K562 (cell line): ENCODE measurements around the gene PLA2G3. TPM values are rescaled to one million over a fixed set of nuclear protein-coding genes. Genes with fewer than 3 reads are reported as not detected.

Source experiments
- ATAC-seq: fragments of 200-7000 bp; cut with Tn5 transposase; 3 replicates; pipeline ENCODE4 v1.9.1; 2020; ENCODE audit warnings: moderate library complexity
- BruUV-seq: library from RNA; stranded (reverse); fragments of 400-500 nt; replicated peaks from 2 replicates; lab custom pipeline; 2021; lab: Mats Ljungman, UMichigan
- CTCF ChIA-PET: fragments of 300-600 bp; formaldehyde crosslinking; extraction: SDS; loops from one replicate; lab custom pipeline; 2021; ENCODE audit warnings: low intra/inter-chr PET ratio; lab: Yijun Ruan, JAX
- POLR2A ChIA-PET: fragments of 300-600, 350-650 bp; sonication (Branson Sonifier 250); formaldehyde crosslinking; extraction: SDS; loops from one replicate; lab custom pipeline; 2021; ENCODE audit warnings: antibody characterized with exemption, inconsistent platforms; lab: Yijun Ruan, JAX
- DNase-seq, 4 experiments: peaks; one replicate each; pipeline versions ENCODE4 v3.0.0 to v3.0.0-alpha.2; 2011 to 2018; ENCODE audit warnings: low spot score in 3 of 4, mixed read lengths in 3 of 4; ENCODE audit errors: extremely low read depth in 1 of 4
- FAIRE-seq: peaks from 2 replicates; lab custom pipeline; 2011; peaks lifted over from hg19 to GRCh38; lab: Jason Lieb, UNC
- H2AFZ ChIP-seq: 2 replicates; pipeline ENCODE4 v1.6.0; 2011; ENCODE audit warnings: low read depth, low read length, control low read depth, inconsistent platforms
- H3K27ac ChIP-seq: fragments of 200-600 bp; 3 replicates; pipeline ENCODE4 v1.8.0; 2011; ENCODE audit warnings: low read depth, mild to moderate bottlenecking, control low read depth, inconsistent platforms, low read length, moderate library complexity, mixed read lengths; ENCODE audit errors: extremely low read depth
- H3K27me3 ChIP-seq, 2 experiments: fragments of 300-600 bp in 1 of 2; 2 replicates in 1 of 2; 3 replicates in 1 of 2; pipeline versions ENCODE4 v1.6.0 to v1.8.0; 2011; ENCODE audit warnings: inconsistent platforms in 2 of 2, low read length in 2 of 2, mild to moderate bottlenecking in 1 of 2, mixed read lengths in 1 of 2, moderate library complexity in 1 of 2; ENCODE audit not compliant: control insufficient read depth in 2 of 2, insufficient read depth in 2 of 2
- H3K36me3 ChIP-seq: fragments of 300-600 bp; 3 replicates; pipeline ENCODE4 v1.8.0; 2011; ENCODE audit warnings: mild to moderate bottlenecking, low read length, inconsistent platforms; ENCODE audit not compliant: control insufficient read depth, insufficient read depth
- H3K4me1 ChIP-seq, 2 experiments: fragments of 200-600 bp in 1 of 2; replicated peaks in 1 of 2; 2 replicates in 1 of 2; 3 replicates in 1 of 2; pipeline versions ENCODE4 v1.5.1 to v1.8.0; 2011; ENCODE audit warnings: inconsistent platforms in 2 of 2, low read length in 2 of 2, mild to moderate bottlenecking in 1 of 2, mixed read lengths in 1 of 2, moderate library complexity in 1 of 2; ENCODE audit not compliant: control insufficient read depth in 2 of 2, insufficient read depth in 2 of 2
- H3K4me2 ChIP-seq: 2 replicates; pipeline ENCODE4 v1.6.1; 2011; ENCODE audit warnings: low read length, control low read depth, inconsistent platforms, mixed read lengths; ENCODE audit not compliant: insufficient read depth
- H3K4me3 ChIP-seq: fragments of 200-600 bp; sonication (generic), shearing (Covaris generic); 2 replicates; pipeline ENCODE4 v1.5.1; 2016; ENCODE audit warnings: control low read depth, inconsistent platforms
- H3K79me2 ChIP-seq: fragments of 200-600 bp; 3 replicates; pipeline ENCODE4 v1.8.0; 2011; ENCODE audit warnings: low read length, inconsistent platforms; ENCODE audit not compliant: control insufficient read depth, insufficient read depth
- H3K9ac ChIP-seq, 2 experiments: 2 replicates each; pipeline versions ENCODE4 v1.6.0 to v1.6.1; 2011; ENCODE audit warnings: low read depth in 2 of 2, low read length in 2 of 2, control low read depth in 1 of 2, inconsistent platforms in 1 of 2, mild to moderate bottlenecking in 1 of 2, mixed read lengths in 1 of 2; ENCODE audit not compliant: insufficient read depth in 1 of 2
- H3K9me1 ChIP-seq: one replicate; pipeline ENCODE4 v1.6.0; 2011; ENCODE audit warnings: inconsistent platforms, mild to moderate bottlenecking, low read length, moderate library complexity; ENCODE audit not compliant: control insufficient read depth, insufficient read depth
- H3K9me3 ChIP-seq: replicated peaks from 2 replicates; pipeline ENCODE4 v1.5.1; 2011; ENCODE audit warnings: low read depth, low read length, inconsistent platforms; ENCODE audit not compliant: control insufficient read depth, insufficient read depth
- H4K20me1 ChIP-seq: replicated peaks from 2 replicates; pipeline ENCODE4 v1.6.1; 2011; ENCODE audit warnings: low read length, inconsistent platforms, mixed read lengths; ENCODE audit not compliant: control insufficient read depth, insufficient read depth
- CHCHD3 ChIP-seq: fragments of 250-450 bp; sonication (Bioruptor Pico); IDR thresholded peaks from 2 replicates; pipeline ENCODE4 v2.1.2; 2022; ENCODE audit warnings: mild to moderate bottlenecking
- CHD4 ChIP-seq: fragments of 200-600 bp; sonication (generic); IDR thresholded peaks from 3 replicates; pipeline ENCODE4 v1.6.1; 2012; ENCODE audit warnings: low read depth, mild to moderate bottlenecking, mixed read lengths, low read length, inconsistent platforms; ENCODE audit not compliant: insufficient read depth, insufficient replicate concordance, poor library complexity, severe bottlenecking
- JUN ChIP-seq, 2 experiments: sonication (generic) in 1 of 2; formaldehyde crosslinking in 1 of 2; IDR thresholded peaks; 2 replicates each; pipeline versions ENCODE4 v1.6.1 to v1.8.0; 2012 to 2022; ENCODE audit warnings: borderline replicate concordance in 2 of 2, mild to moderate bottlenecking in 2 of 2, improper control_type of control experiment in 1 of 2, low read depth in 1 of 2, low read length in 1 of 2, missing genetic modification reagents in 1 of 2
- PHTF2 ChIP-seq: fragments of 250-450 bp; sonication (Bioruptor Pico); IDR thresholded peaks from 2 replicates; pipeline ENCODE4 v1.5.0; 2021; ENCODE audit warnings: mild to moderate bottlenecking
- POLR2G ChIP-seq: fragments of 200-400 bp; formaldehyde crosslinking; IDR thresholded peaks from 2 replicates; pipeline ENCODE4 v1.6.1; 2017; ENCODE audit warnings: low read depth, mild to moderate bottlenecking, antibody characterized with exemption, low read length, moderate library complexity
- WGBS: fragments of 100-300 bp; shearing (Covaris generic); methylation state at CpG from one replicate; pipeline ENCODE4 v1.1.6; 2016; ENCODE audit warnings: low coverage, mixed read lengths; ENCODE audit not compliant: insufficient coverage; ENCODE audit errors: missing lambda C conversion rate; 5-methylcytosine and 5-hydroxymethylcytosine counted together
- in situ Hi-C: fragments of 300-500 bp; cut with MboI; formaldehyde crosslinking; loops from 4 replicates; pipeline ENCODE4 v1.15.0; 2018; ENCODE audit warnings: inconsistent platforms, mixed read lengths
- intact Hi-C: fragments of 100-400 bp; cut with micrococcal nuclease; formaldehyde crosslinking; loops from 2 replicates; pipeline ENCODE4 v1.14.2; 2022
- polyA plus RNA-seq, 8 experiments: library from polyadenylated mRNA; depleted of rRNA in 4 of 8; stranded (reverse) in 5 of 8; unstranded in 3 of 8; fragments of >200 nt; fragmentation: Nextera tagmentation in 2 of 8; fragmentation: Illumina TruSeq in 1 of 8; extraction: Ambion mirVana in 2 of 8; extraction: Trizol in 1 of 8; gene quantifications; 2 replicates each; pipeline versions ENCODE4 v1.2.1 to v1.2.3, GENCODE V29; 2011 to 2014; ENCODE audit warnings: inconsistent platforms in 1 of 8, missing spikeins in 1 of 8
- total RNA-seq, 7 experiments: library from RNA; depleted of rRNA in 6 of 7; stranded (reverse); fragments of >200 nt in 6 of 7; fragmentation: Illumina TruSeq in 2 of 7; extraction: Trizol in 2 of 7; gene quantifications; 2 replicates each; pipeline versions ENCODE4 v1.2.1 to v1.2.3, GENCODE V29; 2011 to 2021; ENCODE audit warnings: low replicate concordance in 1 of 7
- TF ChIP-seq, protein P1 (sequence below): fragments of 250-450 bp; sonication (Bioruptor Pico); IDR thresholded peaks from 2 replicates; pipeline ENCODE4 v1.5.0; 2020; ENCODE audit warnings: mild to moderate bottlenecking, borderline replicate concordance
- TF ChIP-seq, protein P2 (sequence below): IDR thresholded peaks from 3 replicates; pipeline ENCODE4 v1.6.1; 2011; ENCODE audit warnings: borderline replicate concordance, mild to moderate bottlenecking, moderate library complexity; ENCODE audit not compliant: insufficient read length; ENCODE audit errors: extremely low read depth
- TF ChIP-seq, protein P3 (sequence below): sonication (generic); formaldehyde crosslinking; IDR thresholded peaks from 2 replicates; pipeline ENCODE4 v1.5.0; 2020; ENCODE audit warnings: missing genetic modification reagents
- TF ChIP-seq, protein P4 (sequence below): sonication (generic); formaldehyde crosslinking; IDR thresholded peaks from 2 replicates; pipeline ENCODE4 v1.8.1; 2023; ENCODE audit warnings: mild to moderate bottlenecking, missing genetic modification reagents

PLA2G3 gene
- total and polyA plus RNA-seq, 9 of the 15 experiments (the other 6 are each of a cell fraction or from before 2014, with no cell fraction given) = 0.18 to 1.4 (median 0.64) TPM

DNA sequence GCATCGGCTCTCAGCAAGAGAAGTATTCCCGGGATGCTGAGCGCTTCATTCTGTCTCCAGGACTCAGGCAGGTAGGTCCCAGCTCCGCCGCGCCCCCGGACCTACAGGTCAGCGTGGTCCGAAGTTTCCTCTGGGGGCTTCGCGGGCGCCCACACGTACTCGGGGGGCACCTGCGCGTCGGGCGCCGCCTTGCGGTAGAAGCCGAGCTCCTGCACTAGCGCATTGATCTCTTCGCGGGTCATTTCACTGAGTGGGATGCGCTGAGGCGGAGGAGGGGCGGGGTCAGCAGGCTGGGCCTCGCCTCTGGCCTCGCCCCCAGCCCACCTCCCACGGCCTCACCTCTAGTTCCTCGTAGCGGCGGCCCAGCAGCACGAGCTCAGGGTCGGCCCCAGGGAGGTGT lies 35.4 kb downstream of the PLA2G3 start:
- H3K27me3 ChIP-seq = no peaks in the 10 kb centered on the region
- H3K79me2 ChIP-seq = no peaks in the 10 kb centered on the region
- peaks cover 3% of the 10 kb centered on the region; the same call in 1 of the 3 replicates for H3K36me3 ChIP-seq
- intact Hi-C loops (no loop called here), in situ Hi-C loops (loop anchor here (5.0 kb wide), 2 partner anchors 37 to 122 kb away; partner anchors contain the start of gene PLA2G3)
- H3K9me3 ChIP-seq = no peaks in the 10 kb centered on the region
- ATAC-seq (no peak), DNase-seq (peak in 1 of 4 experiments; percentile 40), FAIRE-seq (no peak)
- H2AFZ ChIP-seq = no peak overlapping the region
- H4K20me1 ChIP-seq = no peaks in the 10 kb centered on the region
- no peak overlapping the region for H3K4me2 ChIP-seq
- H3K4me1 ChIP-seq = peaks cover 8 to 17% of the 10 kb centered on the region in 2 experiments; a peak in 4 of 5 replicates
- ChIA-PET POLR2A (interaction anchor here (1.3 to 4.4 kb wide), 2 partner anchors 14 to 20 kb away, joined by 4 to 18 read pairs; no protein-coding TSS in a partner anchor), CTCF (no interaction called here)
- H3K4me3 ChIP-seq = no peak overlapping the region
- no peak overlapping the region for H3K9ac ChIP-seq
- H3K27ac ChIP-seq = no peak overlapping the region
- no TSS peak for BruUV-seq
- H3K9me1 ChIP-seq = no peaks in the 10 kb centered on the region
- 60% methylated on average over 13 of the region's 35 CpGs for WGBS
- TF ChIP-seq CHD4 = no peak
- TF ChIP-seq PHTF2 (CRISPR knock-in tag) = no peak
- TF ChIP-seq, protein P1, sequence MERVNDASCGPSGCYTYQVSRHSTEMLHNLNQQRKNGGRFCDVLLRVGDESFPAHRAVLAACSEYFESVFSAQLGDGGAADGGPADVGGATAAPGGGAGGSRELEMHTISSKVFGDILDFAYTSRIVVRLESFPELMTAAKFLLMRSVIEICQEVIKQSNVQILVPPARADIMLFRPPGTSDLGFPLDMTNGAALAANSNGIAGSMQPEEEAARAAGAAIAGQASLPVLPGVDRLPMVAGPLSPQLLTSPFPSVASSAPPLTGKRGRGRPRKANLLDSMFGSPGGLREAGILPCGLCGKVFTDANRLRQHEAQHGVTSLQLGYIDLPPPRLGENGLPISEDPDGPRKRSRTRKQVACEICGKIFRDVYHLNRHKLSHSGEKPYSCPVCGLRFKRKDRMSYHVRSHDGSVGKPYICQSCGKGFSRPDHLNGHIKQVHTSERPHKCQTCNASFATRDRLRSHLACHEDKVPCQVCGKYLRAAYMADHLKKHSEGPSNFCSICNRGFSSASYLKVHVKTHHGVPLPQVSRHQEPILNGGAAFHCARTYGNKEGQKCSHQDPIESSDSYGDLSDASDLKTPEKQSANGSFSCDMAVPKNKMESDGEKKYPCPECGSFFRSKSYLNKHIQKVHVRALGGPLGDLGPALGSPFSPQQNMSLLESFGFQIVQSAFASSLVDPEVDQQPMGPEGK (CRISPR knock-in tag) = no peak
- TF ChIP-seq POLR2G = peak; percentile 59
- TF ChIP-seq, protein P2, sequence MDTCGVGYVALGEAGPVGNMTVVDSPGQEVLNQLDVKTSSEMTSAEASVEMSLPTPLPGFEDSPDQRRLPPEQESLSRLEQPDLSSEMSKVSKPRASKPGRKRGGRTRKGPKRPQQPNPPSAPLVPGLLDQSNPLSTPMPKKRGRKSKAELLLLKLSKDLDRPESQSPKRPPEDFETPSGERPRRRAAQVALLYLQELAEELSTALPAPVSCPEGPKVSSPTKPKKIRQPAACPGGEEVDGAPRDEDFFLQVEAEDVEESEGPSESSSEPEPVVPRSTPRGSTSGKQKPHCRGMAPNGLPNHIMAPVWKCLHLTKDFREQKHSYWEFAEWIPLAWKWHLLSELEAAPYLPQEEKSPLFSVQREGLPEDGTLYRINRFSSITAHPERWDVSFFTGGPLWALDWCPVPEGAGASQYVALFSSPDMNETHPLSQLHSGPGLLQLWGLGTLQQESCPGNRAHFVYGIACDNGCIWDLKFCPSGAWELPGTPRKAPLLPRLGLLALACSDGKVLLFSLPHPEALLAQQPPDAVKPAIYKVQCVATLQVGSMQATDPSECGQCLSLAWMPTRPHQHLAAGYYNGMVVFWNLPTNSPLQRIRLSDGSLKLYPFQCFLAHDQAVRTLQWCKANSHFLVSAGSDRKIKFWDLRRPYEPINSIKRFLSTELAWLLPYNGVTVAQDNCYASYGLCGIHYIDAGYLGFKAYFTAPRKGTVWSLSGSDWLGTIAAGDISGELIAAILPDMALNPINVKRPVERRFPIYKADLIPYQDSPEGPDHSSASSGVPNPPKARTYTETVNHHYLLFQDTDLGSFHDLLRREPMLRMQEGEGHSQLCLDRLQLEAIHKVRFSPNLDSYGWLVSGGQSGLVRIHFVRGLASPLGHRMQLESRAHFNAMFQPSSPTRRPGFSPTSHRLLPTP = no peak
- no peak for TF ChIP-seq CHCHD3
- no peak for TF ChIP-seq JUN (IDR thresholded peaks at IDR 0.05; ENCODE audit: borderline replicate concordance, low read depth, low read length)
- TF ChIP-seq JUN (CRISPR knock-in tag; IDR thresholded peaks at IDR 0.05; ENCODE audit: borderline replicate concordance) = no peak
- TF ChIP-seq, protein P3, sequence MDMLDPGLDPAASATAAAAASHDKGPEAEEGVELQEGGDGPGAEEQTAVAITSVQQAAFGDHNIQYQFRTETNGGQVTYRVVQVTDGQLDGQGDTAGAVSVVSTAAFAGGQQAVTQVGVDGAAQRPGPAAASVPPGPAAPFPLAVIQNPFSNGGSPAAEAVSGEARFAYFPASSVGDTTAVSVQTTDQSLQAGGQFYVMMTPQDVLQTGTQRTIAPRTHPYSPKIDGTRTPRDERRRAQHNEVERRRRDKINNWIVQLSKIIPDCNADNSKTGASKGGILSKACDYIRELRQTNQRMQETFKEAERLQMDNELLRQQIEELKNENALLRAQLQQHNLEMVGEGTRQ (CRISPR knock-in tag) = no peak
- TF ChIP-seq, protein P4, sequence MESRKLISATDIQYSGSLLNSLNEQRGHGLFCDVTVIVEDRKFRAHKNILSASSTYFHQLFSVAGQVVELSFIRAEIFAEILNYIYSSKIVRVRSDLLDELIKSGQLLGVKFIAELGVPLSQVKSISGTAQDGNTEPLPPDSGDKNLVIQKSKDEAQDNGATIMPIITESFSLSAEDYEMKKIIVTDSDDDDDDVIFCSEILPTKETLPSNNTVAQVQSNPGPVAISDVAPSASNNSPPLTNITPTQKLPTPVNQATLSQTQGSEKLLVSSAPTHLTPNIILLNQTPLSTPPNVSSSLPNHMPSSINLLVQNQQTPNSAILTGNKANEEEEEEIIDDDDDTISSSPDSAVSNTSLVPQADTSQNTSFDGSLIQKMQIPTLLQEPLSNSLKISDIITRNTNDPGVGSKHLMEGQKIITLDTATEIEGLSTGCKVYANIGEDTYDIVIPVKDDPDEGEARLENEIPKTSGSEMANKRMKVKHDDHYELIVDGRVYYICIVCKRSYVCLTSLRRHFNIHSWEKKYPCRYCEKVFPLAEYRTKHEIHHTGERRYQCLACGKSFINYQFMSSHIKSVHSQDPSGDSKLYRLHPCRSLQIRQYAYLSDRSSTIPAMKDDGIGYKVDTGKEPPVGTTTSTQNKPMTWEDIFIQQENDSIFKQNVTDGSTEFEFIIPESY (CRISPR knock-in tag) = peak; percentile 86
